HG02840 (cell line): Measurements from ENCODE around the gene WNT6.
A peak's percentile ranks its signal among the peaks of the same experiment; 100 is the strongest.

Source experiments
- ATAC-seq: cut with Tn5 transposase; IDR thresholded peaks from one replicate; pipeline ENCODE4 v1.9.1; 2021; ENCODE audit warnings: mild to moderate bottlenecking, moderate library complexity, moderate number of reproducible peaks; ENCODE audit not compliant: unreplicated experiment, low FRiP score

Gene WNT6

DNA sequence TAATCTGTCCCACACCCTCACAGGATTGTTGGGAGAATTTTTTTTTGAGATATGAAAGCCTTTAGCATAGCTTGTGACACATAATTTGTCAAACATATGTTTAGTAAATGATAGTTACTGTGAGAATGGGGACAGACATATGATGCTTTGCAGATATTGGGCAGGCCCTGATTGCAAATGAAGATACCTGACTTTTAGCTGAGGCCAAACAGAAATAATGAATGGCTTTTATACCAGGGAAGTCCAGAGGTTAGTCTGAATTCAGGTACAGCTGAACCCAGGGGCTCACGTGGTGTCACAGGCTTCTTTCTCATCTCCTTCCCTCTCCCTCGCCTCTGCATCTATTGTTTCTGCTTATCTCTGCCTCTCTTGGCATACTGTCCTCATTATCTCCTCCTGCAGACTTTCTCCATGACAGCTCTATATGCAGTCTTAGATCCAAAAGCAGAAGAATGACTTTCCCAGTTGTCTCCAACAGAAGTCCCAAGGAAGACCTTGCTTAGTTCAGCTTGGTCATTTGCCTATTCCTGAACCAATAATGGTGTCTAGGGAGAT, 16.2 kb downstream of the WNT6 start:
- no peak for ATAC-seq

DNA sequence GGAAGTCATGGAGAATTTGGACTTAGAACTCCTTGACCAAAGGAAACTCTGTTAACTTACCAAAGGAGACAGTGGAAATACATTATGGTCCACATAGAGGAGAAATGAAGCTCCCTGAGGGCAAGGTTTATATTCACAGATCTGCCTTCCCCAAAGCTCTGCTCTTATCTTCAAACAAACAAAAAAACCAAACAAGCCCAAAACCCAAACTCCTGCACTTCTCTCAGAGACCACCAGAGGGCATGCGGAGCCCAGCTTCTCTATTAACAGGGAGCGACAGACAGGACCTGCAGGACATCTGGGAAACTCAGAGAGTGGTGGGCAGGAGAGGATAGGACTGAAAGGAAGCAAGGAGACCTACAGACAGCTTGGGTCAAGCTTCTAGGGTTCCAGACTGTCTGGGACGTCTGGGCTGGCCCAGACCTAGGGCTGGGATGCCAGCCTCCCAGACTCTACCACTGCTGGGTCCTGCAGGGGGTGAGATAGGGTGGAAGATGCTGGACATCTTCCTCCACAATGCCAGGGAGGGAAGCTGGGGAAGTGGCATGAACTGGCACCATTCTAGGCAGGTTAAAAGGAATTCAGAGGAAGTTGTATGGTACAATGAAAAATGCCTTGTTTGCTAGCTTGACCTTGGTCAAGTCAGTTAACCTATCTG, 17.1 kb downstream of the WNT6 start:
- ATAC-seq, result no peak

DNA sequence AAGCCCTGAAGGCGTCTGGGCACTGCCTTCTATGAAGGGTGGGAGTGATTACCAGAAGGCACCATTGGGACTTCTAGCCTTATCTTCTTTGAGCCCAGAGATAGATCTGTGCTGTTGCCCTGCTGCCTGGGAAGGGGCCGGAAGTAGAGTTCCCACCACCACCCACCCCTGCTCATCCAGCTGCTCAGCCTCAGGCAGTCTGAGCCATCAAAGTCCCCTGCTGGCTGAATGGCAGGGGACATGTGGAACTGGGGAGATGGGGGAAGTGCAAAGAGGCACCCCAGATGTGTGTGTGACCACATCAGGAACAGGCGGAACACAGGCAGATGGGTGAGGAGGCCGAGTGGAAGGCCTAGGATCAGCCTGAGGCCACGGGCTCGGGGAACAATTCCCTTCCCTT, 17.7 kb downstream of the WNT6 start:
- ATAC-seq, result no peak

DNA sequence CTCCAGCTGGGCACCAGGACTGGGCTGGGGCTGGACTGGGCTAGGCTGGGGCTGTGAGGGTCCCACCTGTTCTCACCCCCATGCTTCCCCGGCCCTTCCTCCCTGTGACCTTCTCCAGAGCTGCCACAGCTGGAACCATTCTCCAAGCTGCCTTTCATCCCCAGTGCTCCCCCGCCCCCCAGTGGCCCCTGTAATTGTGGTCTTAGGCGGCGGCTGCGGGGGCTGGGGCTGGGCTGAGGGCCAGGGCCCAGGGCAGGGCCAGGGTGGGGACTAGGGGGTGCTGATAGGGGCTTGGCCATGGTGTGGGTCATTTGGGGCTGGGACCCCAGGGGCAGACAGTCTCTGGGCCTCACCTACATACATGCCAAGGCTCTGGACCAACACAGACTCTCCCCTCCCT, 18.3 kb downstream of the WNT6 start:
- ATAC-seq, result no peak

DNA sequence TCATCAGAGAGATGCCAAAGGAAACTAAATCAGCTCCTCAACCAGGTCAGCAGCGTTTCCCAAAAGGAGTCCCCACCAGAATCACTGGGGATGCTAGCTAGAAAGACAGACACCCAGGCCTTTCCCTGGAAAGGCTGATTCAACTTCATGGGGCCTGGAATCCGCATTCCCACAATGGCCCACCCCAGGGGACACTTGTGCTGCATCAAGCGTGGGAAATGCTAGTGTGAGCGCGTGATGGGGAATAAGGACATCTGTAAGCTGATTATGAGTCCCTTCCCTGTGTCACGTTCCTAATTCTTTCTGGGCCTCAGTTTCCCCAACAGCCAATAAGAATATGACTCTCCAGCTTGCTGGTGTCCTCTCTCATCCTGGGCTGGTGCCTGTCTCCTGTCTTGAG, 18.9 kb downstream of the WNT6 start:
- ATAC-seq, result no peak

DNA sequence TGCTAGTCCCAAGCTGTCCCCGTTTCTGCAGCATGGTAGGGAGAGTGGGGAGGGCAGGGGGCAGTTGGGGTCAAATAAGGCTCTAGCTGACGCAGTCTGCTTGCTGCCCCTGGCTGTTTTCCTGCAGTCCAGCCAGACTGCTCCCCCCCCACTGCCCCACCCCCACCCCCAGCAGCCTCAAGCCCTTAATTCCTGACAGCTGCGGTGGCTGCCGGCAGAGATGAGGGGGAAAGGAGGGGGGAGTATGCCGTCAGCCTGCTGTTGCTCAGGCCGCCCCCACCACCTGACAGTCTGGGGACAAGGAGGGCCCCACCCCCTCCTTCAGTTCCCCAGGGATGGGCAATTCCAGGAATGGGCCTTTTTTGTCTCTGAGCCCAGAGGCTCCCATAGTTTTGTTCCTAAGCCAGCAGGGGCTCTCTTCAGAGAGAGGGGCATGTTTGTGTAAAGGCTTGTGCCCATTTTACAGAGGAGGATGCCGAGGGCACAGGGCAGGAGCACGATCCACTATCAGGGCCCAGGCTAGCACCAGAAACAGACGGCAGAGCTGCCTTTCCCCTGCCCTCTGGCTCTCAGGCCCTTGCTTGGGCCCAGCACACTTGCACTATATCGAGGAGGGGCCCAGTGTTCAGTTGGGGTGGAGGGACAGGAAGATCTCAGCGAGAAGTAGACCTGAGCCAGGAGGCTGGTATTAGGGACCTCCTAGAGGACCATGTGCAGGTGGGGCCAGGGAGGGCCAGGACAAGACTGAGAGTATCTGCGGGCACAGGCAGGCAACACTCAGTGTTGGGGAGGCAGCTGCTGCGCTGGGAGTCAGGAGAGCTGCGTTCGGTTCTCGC, 19.5 kb downstream of the WNT6 start:
- ATAC-seq, result no peak

DNA sequence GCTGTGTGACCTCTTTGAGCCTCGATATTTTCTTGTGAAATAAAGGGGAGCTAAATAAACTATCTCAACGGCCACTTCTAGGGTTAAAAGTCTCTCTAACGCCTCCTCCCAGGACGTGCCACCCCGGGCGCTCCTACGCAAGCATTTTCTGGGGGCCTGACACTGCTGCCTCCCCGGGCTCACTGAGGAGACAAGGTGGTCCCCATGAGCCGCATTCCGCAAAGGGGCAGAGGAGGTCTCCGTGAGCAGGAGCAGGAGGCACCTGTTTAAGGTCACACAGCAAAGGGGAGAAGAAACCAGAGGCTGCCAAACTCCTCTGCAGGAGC, 20.1 kb downstream of the WNT6 start:
- ATAC-seq, result no peak

DNA sequence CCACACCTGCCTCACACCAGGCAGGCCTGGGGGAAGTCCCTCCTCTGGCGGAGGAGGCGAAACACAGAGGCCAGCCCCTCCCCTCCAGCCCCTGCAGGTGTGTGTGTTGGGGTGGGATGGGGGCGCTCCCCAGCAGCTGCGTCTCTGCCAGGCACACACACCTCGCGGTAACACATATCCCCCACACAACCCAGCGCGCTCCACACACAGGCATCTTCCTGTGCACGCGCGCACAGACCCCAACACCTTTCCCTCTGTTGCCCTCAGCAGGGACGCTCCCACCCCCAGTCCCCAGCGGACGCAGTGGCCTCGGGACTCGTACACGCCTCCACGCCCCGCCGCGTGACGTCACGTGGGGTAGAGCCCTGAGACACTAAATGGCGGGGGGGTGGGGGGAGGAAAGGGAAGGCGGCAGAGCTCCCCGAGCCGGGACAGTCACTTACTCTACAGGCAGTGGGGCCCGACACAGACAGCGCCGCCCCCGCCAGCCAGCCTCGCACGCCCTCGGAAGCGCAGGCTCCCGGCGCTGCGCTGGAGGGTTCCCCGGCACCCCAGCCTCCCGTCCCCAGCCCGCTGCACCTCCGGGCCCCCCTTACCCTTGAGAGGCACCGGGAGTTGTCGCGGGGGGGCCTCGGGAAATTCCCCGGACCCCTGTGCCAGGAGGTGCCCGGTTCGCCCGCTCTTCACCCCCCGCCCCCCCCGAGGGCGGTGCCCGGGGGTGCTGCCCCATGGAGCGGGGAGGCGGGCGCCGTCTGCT, 20.7 kb downstream of the WNT6 start, which contains the start of gene WNT10A:
TSS of gene WNT10A (plus strand) at position 751 of the 757 bp plus-strand sequence. CDS start 144 bp downstream, outside the sequence.
- ATAC-seq, result peak; percentile 62

DNA sequence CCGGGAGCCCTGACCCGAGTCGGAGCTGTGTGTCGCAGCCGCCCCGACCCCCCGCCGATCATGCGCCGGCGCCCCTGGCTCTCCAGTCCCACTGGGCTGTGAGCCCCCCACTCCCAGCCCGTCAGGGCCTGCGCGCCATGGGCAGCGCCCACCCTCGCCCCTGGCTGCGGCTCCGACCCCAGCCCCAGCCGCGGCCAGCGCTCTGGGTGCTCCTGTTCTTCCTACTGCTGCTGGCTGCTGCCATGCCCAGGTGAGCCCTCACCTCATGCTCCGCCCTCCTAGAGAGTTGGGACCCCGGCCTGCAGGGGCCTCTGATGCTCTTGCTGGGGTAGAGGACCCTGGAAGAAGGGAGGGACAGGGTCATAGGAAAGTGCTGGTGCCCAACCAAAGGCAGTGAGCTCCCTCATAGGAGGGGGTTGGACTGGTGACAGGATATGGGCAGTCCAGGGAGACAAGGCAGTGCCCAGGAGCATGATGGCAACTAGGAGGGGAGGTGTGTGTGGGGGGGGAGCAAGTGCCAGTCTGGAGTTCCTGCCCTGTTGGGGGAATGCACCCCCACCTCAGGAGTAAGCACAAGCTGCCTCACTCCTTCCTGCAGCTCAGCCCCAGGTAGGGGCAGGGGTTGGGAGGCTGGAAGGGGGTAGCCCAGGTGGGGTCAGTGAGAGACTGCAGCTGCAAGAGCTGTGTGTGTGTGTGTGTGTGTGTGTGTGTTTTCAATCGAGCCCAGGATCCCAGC, 21.4 kb downstream of the WNT6 start:
- ATAC-seq, result no peak

DNA sequence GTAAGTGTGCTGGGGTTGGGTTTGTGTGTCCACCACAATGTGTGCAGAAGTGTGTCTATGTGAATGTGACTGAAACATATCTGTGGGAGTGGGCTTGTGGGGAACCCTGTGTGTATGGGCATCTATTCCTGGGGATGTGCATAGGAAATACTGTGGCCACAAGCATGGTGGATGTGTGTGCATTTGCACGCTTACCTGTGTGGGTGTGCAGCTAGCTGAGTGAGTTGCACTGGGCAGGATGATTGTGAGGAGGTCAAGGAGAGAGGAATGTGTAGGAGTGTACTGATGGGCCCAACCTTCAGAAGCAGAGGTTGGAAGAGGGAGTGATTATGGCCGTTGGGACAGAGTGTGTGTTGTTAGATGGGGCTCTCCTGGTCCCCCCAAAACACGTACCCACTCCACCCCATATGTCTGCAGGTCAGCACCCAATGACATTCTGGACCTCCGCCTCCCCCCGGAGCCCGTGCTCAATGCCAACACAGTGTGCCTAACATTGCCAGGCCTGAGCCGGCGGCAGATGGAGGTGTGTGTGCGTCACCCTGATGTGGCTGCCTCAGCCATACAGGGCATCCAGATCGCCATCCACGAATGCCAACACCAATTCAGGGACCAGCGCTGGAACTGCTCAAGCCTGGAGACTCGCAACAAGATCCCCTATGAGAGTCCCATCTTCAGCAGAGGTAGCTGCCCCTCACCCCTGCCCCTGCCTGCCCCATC, 22.3 kb downstream of the WNT6 start:
- ATAC-seq, result no peak

DNA sequence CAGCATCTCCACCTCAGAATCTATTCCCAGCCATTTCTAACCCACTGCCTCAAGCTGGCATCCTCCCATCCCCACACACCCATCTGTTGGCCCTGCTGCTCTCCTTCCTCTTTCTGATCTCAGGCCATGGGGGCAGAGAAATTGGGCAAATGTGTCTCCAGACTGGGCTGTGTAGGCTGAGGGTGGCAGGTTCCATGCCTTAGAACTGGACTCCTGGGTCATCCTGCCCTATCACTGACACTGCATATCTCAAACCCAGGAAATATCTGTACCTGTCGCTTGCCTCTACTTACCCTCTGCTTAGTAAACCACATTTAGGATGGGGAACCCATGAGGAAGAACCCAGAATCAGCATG, 22.8 kb downstream of the WNT6 start:
- ATAC-seq, result no peak

DNA sequence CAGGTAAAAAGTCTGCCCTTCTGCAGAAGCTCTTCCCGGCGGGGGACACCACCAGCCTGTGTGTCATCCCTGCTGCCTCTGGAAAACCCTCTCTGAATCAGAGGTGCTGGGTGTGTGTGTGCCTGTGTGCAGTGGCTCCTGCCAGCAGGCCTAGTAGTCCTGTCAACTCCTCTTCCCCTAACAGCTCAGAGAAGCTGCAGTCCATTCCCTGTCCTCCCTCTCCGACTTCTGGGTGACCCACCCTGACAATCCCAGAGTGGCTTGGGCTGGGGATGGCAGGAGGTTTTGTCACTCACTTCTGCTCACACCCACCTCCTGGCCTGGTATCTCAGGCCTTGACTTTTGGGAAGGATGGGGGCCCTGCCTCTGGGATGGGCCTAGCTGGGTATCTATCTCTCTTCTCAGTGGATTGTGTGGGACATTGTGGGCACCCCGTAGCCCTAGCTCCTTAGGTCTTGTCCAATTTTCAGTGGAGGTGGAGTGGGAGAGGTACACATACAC, 23.3 kb downstream of the WNT6 start:
- no peak for ATAC-seq

DNA sequence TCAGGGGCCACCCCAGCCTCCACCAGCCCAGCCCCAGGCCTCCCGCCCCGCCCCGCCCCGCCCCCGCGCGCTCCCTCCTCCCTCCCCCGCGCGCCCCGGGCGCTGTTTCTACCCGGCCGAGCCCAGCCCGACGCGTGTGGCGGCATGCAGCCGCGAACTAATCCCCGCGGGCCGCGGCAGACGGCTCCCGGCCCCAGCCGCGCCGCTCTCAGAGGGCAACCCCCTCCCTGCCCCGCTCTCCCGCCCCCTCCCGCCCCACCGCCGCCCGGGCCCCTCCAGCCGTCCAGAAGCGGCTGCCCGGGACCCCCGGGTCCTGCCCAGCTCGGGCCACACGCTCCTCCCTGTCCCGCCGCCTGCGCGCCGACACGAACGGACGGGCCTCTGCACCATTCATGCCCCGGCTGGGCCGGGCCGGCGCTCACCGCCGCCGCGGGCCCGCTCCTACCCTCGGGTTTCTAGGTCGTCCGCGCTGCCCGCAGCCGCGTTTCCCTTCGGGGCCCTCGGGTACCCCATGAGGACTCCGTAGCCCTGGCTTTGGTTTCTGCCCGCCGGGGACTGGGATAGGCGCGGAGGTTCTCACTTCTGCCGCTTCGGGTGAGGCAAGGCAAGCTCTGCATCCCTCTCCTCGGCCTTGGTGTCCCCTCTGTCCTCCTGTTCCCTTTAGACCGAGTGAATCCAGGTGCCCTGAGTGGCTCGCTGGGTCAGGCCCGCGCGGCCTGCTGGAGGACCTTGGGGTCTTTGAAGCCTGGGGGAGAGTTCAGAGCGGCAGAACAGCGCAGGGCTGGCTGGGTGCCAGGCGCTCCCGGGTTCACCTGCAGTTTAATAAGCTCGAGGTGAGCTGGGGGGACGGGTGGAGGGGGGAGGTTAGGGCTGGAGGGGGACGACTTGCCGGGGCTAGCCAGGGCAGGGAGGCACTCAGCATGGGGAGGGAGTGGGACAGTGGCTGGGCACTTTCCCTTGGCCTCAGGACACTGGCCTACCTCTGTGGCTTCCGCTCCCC, 24.2 kb downstream of the WNT6 start:
- ATAC-seq, result no peak

DNA sequence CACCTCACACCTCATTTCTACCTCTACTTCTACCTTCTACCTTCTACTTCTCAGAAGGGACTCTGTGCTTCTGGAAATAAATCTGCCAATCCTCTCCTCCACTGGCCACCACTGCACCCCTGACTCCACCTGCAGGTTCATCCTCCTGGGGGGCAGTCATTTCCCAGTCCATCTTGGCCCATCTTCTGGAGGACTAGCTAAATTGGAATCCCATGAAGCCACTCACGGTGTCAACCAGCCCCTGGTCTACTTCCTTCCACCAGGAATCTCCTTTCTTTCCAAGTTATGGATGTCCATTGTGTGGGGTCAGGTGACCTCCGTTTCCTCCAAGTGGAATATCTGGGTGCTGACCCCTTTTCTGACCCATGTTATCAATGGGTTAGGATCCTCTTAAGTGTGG, 24.9 kb downstream of the WNT6 start:
- ATAC-seq, result no peak

DNA sequence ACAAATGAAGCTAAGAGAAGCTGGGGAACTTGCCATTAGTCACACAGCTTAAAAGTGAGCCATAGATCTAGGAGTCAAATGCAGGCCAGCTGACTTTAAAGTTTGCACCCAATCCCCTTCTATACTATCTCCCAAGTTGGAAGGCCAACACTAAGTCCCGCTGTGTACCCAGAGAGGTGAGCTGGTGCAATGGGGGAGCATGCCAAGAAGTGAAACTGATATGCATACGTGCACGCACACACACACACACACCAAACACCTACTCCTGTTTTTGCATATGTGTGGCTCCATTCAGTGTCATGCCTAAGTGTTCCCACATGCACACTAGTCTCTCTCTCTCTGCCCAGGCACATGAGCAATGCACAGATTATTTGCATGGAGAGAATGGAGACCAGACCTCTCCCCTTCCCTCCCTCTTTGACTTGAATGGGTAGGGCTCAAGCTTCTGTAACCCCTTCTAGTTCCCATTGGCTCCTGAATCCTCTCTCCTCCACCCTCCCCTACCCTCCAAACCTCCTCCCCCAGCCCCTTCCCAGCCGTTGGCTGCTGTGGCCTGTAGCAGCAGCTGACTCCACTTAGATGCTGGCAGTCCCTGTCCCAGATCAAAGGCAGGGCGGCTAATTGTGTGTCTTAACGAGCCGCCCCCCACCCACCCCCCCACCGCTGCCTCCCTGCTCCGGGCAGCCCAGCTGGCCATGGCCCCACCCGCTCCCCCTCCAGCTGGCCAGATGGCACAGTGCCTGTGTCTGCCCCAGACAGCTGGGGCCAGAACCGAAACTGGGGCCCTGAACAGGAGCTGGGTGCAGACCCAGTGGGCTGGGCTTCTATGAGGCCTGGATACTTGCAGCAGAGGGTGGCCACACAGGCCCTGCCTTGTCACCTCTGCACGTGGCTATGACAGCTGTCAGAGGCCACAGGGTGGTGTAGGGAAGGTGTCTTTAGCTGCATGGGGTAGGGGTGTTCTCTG, 26.7 kb downstream of the WNT6 start:
- ATAC-seq, result peak; percentile 53

DNA sequence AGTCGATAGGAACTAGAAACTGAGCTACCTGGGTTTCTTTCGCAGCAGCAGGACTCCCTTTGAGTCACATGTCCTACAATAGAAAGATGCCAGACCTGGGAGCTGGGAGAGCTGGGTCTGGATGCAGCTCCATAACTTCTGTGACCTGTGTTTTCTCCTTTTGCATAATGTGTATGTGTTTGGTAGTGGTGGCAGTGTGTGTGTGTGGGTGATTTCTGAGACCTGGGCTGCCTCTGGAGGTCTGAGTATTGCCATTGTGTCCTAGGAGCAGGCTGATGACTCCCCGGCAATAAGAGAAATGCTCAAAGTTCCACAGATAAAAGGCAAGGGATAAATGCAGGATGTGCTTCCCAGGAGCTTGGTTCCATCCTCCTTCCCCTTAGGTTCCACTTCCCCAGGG, 27.5 kb downstream of the WNT6 start:
- ATAC-seq, result no peak

DNA sequence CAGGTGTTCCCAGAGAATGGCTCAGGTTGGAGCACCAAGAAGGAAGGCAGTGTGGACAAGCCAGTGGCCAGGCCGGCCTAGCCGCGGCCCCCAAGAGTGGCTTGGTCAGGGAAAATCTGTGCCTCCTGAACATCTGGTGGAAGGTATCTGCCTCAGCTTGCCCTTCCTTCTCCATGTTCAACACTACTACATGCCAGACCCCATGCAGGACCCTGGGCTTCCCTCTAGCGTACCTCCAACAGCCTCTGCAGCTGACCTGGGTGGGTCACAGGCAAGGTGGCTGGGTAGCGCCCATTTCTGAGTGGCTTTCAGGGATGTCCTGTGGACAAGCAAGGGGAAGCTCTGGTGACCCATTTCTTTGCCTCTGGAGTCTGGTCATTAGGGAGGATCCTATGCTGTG, 28.7 kb downstream of the WNT6 start:
- ATAC-seq, result no peak
